OCI-LY7 (cell line): ENCODE measurements around the gene IGFL4. TPM values are rescaled to one million over a fixed set of nuclear protein-coding genes. Genes with fewer than 3 reads are reported as not detected.
A peak's percentile ranks its signal among the peaks of the same experiment; 100 is the strongest.

ENCODE experiments used
- BruUV-seq: library from RNA; stranded (reverse); fragments of 400-500 nt; replicated peaks from 2 replicates; lab custom pipeline; 2021; lab: Mats Ljungman, UMichigan
- CTCF ChIA-PET: fragments of 300-600 bp; sonication (Branson Sonifier 250); formaldehyde crosslinking; loops from one replicate; lab custom pipeline; 2022; ENCODE audit warnings: antibody characterized with exemption; ENCODE audit not compliant: unreplicated experiment; lab: Charles Lee
- POLR2A ChIA-PET: fragments of 300-600 bp; sonication (Branson Sonifier 250); formaldehyde crosslinking; loops from one replicate; lab custom pipeline; 2022; ENCODE audit warnings: antibody characterized with exemption; lab: Charles Lee
- DNase-seq: peaks from one replicate; pipeline ENCODE4 v3.0.0-alpha.2; 2015; ENCODE audit warnings: low spot score
- H2AFZ ChIP-seq: fragments of 200-600 bp; sonication (generic), shearing (Covaris generic); 2 replicates; pipeline ENCODE4 v1.6.1; 2014; ENCODE audit warnings: mild to moderate bottlenecking, antibody characterized with exemption, low read length, moderate library complexity
- H3K27ac ChIP-seq: fragments of 200-600 bp; sonication (generic); 2 replicates; pipeline ENCODE4 v1.5.1; 2014; ENCODE audit warnings: mixed run types, low read depth, mild to moderate bottlenecking, moderate library complexity, low read length, inconsistent platforms; ENCODE audit not compliant: poor library complexity, severe bottlenecking
- H3K36me3 ChIP-seq: fragments of 200-600 bp; sonication (generic); 2 replicates; pipeline ENCODE4 v1.6.1; 2014; ENCODE audit warnings: mild to moderate bottlenecking, antibody characterized with exemption, low read length, moderate library complexity, mixed read lengths; ENCODE audit not compliant: insufficient read depth
- H3K4me1 ChIP-seq: fragments of 200-600 bp; sonication (generic); 2 replicates; pipeline ENCODE4 v1.5.1; 2014; ENCODE audit warnings: mild to moderate bottlenecking, low read length; ENCODE audit not compliant: insufficient read depth, poor library complexity, severe bottlenecking
- H3K4me2 ChIP-seq: fragments of 200-600 bp; sonication (generic); 2 replicates; pipeline ENCODE4 v1.6.1; 2014; ENCODE audit warnings: mild to moderate bottlenecking, low read length
- H3K4me3 ChIP-seq: fragments of 200-600 bp; sonication (generic); 2 replicates; pipeline ENCODE4 v1.5.1; 2014; ENCODE audit warnings: mild to moderate bottlenecking, low read depth, low read length; ENCODE audit not compliant: poor library complexity, severe bottlenecking
- H3K79me2 ChIP-seq: fragments of 200-600 bp; sonication (generic); 2 replicates; pipeline ENCODE4 v1.6.1; 2016; ENCODE audit warnings: low read depth, mild to moderate bottlenecking, low read length, moderate library complexity, mixed read lengths; ENCODE audit not compliant: insufficient read depth
- H3K9me2 ChIP-seq: fragments of 200-600 bp; sonication (generic); 2 replicates; pipeline ENCODE4 v1.6.1; 2016; ENCODE audit warnings: mild to moderate bottlenecking, low read length, mixed read lengths; ENCODE audit not compliant: insufficient read depth
- H3K9me3 ChIP-seq: fragments of 200-600 bp; sonication (generic); 2 replicates; pipeline ENCODE4 v1.6.1; 2014; ENCODE audit warnings: mild to moderate bottlenecking, mixed run types, low read length, mixed read lengths
- H4K20me1 ChIP-seq: fragments of 200-600 bp; sonication (generic); 2 replicates; pipeline ENCODE4 v1.6.1; 2014; ENCODE audit warnings: mild to moderate bottlenecking, antibody characterized with exemption, low read length, moderate library complexity, mixed read lengths; ENCODE audit not compliant: insufficient read depth
- CTCF ChIP-seq: fragments of 200-600 bp; sonication (generic); conservative IDR thresholded peaks from 2 replicates; pipeline ENCODE4 v1.5.1; 2014; ENCODE audit warnings: mild to moderate bottlenecking, antibody characterized with exemption, low read length, moderate library complexity, mixed read lengths
- EZH2phosphoT487 ChIP-seq: fragments of 200-600 bp; sonication (generic); IDR thresholded peaks from 2 replicates; pipeline ENCODE4 v1.6.1; 2018; ENCODE audit warnings: low read depth, borderline replicate concordance, mild to moderate bottlenecking, mixed run types, antibody characterized with exemption, low read length, moderate library complexity, mixed read lengths
- intact Hi-C: fragments of 100-400 bp; cut with micrococcal nuclease; formaldehyde crosslinking; loops from one replicate; pipeline ENCODE4 v1.10.0; 2022; ENCODE audit not compliant: unreplicated experiment
- microRNA-seq: library from miRNA; unstranded; fragments of <30 nt; microRNA quantifications from one replicate; pipeline ENCODE4 v1.2.0, GENCODE V29; 2022; ENCODE audit warnings: borderline replicate concordance
- small RNA-seq: library from RNA; depleted of rRNA; stranded (forward); fragments of <200 nt; gene quantifications from one replicate; pipeline ENCODE3, GENCODE V24; 2014
- total RNA-seq, 2 experiments: library from RNA; depleted of rRNA in 1 of 2; stranded (reverse); fragments of >200 nt in 1 of 2; shearing (Covaris generic) in 1 of 2; gene quantifications; 2 replicates each; pipeline ENCODE4 v1.2.3, GENCODE V29; 2014 to 2022

The IGFL4 gene
- total RNA-seq, 2 experiments from 2014 or later: not detected

DNA sequence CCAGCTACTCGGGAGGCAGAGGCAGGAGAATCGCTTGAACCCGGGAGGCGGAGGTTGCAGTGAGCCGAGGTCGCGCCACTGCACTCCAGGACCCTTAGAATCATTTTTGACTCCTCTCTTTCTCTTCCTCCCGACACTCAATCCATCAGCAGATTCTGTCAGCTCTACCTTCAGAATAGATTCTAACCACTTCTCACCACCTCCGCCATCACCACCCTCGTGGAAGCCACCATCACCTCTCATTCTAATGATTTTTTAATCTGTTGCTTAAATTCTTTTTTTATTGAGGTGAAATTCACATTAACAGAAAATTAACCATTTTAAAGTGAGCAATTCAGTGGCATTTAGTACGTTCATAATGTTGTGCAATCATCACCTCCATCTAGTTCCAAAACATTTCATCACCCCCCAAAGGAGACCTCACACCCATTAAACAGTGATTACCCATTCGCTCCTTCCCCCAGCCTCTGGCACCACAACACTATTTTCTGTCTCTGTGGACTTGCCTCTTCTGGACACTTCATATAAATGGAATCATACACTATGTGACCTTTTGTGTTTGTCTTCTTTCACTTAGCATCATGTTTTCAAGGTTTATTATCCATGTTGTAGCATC lies 50.6 kb downstream of the IGFL4 start:
- intact Hi-C loops: no loop called here
- Histone ChIP-seq H3K4me1 (no peaks in the 10 kb centered on the region), H2AFZ (no peak overlapping the region), H3K9me3 (no peaks in the 10 kb centered on the region), H3K4me3 (no peak overlapping the region), H3K36me3 (no peaks in the 10 kb centered on the region), H3K4me2 (no peak overlapping the region), H3K9me2 (no peaks in the 10 kb centered on the region), H3K79me2 (no peaks in the 10 kb centered on the region), H4K20me1 (no peaks in the 10 kb centered on the region), H3K27ac (no peak overlapping the region)
- TF ChIP-seq EZH2phosphoT487 (no peak), CTCF (no peak)
- no TSS peak for BruUV-seq
- no peak for DNase-seq
- POLR2A ChIA-PET: no interaction called here
- CTCF ChIA-PET: no interaction called here

Small RNA genes lying within 50 kb of the gene (microRNA-seq; reads per million reads assigned to microRNA genes)
- 687 reads per million, percentile 79 among the genes with 10 or more reads in this experiment for gene MIR769

Small RNA genes lying within 50 kb of the gene (small RNA-seq; reads per million reads assigned to genes)
- 14.0 reads per million, percentile 96 among the genes with 10 or more reads in this experiment for gene MIR769

Other genes with a start within 250 kb of the IGFL4 start
- gene DMWD, start 248.2 kb downstream of the IGFL4 start, total RNA-seq (2014; rRNA removed; shearing (Covaris generic)): 27.1 and 43.2 TPM in 2 replicates
- gene DMWD, start 248.2 kb downstream of the IGFL4 start, total RNA-seq (2022): 44.0 and 57.3 TPM in 2 replicates
- 0.16 and 0.21 TPM in 2 replicates for gene RSPH6A, start 225.7 kb downstream of the IGFL4 start, total RNA-seq (2014; rRNA removed; shearing (Covaris generic))
- 0.63 and 0.72 TPM in 2 replicates for gene RSPH6A, start 225.7 kb downstream of the IGFL4 start, total RNA-seq (2022)
- gene SYMPK, start 177.9 kb downstream of the IGFL4 start, total RNA-seq (2014; rRNA removed; shearing (Covaris generic)): 84.4 and 116 TPM in 2 replicates
- 118 and 133 TPM in 2 replicates for gene SYMPK, start 177.9 kb downstream of the IGFL4 start, total RNA-seq (2022)
- gene FOXA3, start 176.7 kb downstream of the IGFL4 start, total RNA-seq (2014; rRNA removed; shearing (Covaris generic)): not detected in 2 replicates
- gene FOXA3, start 176.7 kb downstream of the IGFL4 start, total RNA-seq (2022): 0.57 TPM in 1 of 2 replicates, not detected in the other
- 47.4 and 53.5 TPM in 2 replicates for gene IRF2BP1, start 154.9 kb downstream of the IGFL4 start, total RNA-seq (2014; rRNA removed; shearing (Covaris generic))
- gene IRF2BP1, start 154.9 kb downstream of the IGFL4 start, total RNA-seq (2022): 25.4 and 30.9 TPM in 2 replicates
- 5.2 and 5.3 TPM in 2 replicates for gene MYPOP, start 138.4 kb downstream of the IGFL4 start, total RNA-seq (2014; rRNA removed; shearing (Covaris generic))
- gene MYPOP, start 138.4 kb downstream of the IGFL4 start, total RNA-seq (2022): 15.6 and 16.1 TPM in 2 replicates
- gene NANOS2, start 126.2 kb downstream of the IGFL4 start, total RNA-seq (2014; rRNA removed; shearing (Covaris generic)): not detected in 2 replicates
- gene NANOS2, start 126.2 kb downstream of the IGFL4 start, total RNA-seq (2022): not detected in 2 replicates
- not detected in 2 replicates for gene NOVA2, start 67.1 kb downstream of the IGFL4 start, total RNA-seq (2014; rRNA removed; shearing (Covaris generic))
- gene NOVA2, start 67.1 kb downstream of the IGFL4 start, total RNA-seq (2022): 0.19 and 0.30 TPM in 2 replicates
- gene CCDC61, start 45.5 kb downstream of the IGFL4 start, total RNA-seq (2014; rRNA removed; shearing (Covaris generic)): 14.2 and 15.3 TPM in 2 replicates
- 20.1 and 23.0 TPM in 2 replicates for gene CCDC61, start 45.5 kb downstream of the IGFL4 start, total RNA-seq (2022)
- gene PGLYRP1, start 17.9 kb downstream of the IGFL4 start, total RNA-seq (2014; rRNA removed; shearing (Covaris generic)): not detected in 2 replicates
- gene PGLYRP1, start 17.9 kb downstream of the IGFL4 start, total RNA-seq (2022): not detected in 2 replicates
- not detected in 2 replicates for gene IGFL3, start 83.7 kb upstream of the IGFL4 start, total RNA-seq (2014; rRNA removed; shearing (Covaris generic))
- gene IGFL3, start 83.7 kb upstream of the IGFL4 start, total RNA-seq (2022): not detected in 2 replicates
- gene IGFL2, start 107.2 kb upstream of the IGFL4 start, total RNA-seq (2014; rRNA removed; shearing (Covaris generic)): not detected in 2 replicates
- gene IGFL2, start 107.2 kb upstream of the IGFL4 start, total RNA-seq (2022): not detected in 2 replicates
- gene IGFL1, start 188.7 kb upstream of the IGFL4 start, total RNA-seq (2014; rRNA removed; shearing (Covaris generic)): not detected in 2 replicates
- not detected in 2 replicates for gene IGFL1, start 188.7 kb upstream of the IGFL4 start, total RNA-seq (2022)